ENCODE results near the gene PLPP4. TPM values are rescaled to one million over a fixed set of nuclear protein-coding genes. Genes with fewer than 3 reads are reported as not detected.

PLPP4 gene
- total RNA-seq, 1 experiment from 2014 or later, result not detected

DNA sequence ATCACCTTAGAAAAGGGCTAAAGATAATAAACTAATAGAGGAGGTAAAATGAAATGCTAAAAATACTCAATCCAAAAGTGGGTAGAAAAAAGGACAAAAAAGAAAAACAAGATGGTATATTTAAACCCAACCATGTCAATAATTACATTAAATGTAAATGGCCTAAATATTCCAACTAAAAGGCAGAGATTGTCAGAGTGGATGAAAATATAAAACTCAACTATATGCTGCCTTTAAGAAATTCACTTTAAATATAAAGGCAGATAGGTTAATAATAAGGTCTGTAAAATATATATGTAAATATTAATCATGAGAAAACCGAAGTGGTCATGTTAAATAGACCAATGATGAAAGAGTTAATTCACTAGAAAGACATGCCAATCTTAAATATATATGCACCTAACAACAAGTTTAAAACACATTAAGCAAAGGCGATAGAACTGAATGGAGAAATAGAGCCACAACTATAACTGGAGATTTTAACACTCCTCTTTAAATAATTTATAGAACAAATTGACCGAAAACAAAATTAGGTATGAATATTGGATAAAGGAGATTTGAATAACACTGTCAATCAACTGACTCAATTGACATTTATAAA is 159.4 kb downstream of the PLPP4 start:
- no TSS peak for BruUV-seq (replicated peaks)
- Histone ChIP-seq H3K4me2 (ENCODE audit: low read length) (no peak overlapping the region), H3K9me2 (ENCODE audit: insufficient read depth) (no peaks in the 10 kb centered on the region), H4K20me1 (ENCODE audit: insufficient read depth) (no peaks in the 10 kb centered on the region), H3K36me3 (ENCODE audit: control insufficient read depth in 1 of 2, insufficient read depth in 2 of 2, low read length in 2 of 2) (no peaks in the 10 kb centered on the region), H3K27ac (ENCODE audit: low read depth, low read length) (no peak overlapping the region), H2AFZ (ENCODE audit: low read depth, low read length, poor library complexity, severe bottlenecking) (no peak overlapping the region), H3K27me3 (ENCODE audit: insufficient read depth, low read length) (peaks cover 5% of the 10 kb centered on the region; the same call in 1 of the 2 replicates), H3K9me3 (ENCODE audit: control insufficient read depth in 1 of 2, insufficient read depth in 1 of 2, low read depth in 1 of 2, low read length in 2 of 2) (peaks cover 5 to 8% of the 10 kb centered on the region in 2 experiments; a peak in 1 of 4 replicates), H3K4me3 (replicated peaks in 1 of 2; ENCODE audit: low read depth in 1 of 2, low read length in 2 of 2) (no peak overlapping the region), H3K9ac (ENCODE audit: low read length) (no peak overlapping the region), H3K79me2 (ENCODE audit: insufficient read depth, low read length) (no peaks in the 10 kb centered on the region), H3K4me1 (ENCODE audit: control insufficient read depth in 1 of 2, insufficient read depth in 2 of 2, low read length in 2 of 2) (no peaks in the 10 kb centered on the region)
- ChIA-PET CTCF (no interaction called here), RAD21 (ENCODE audit: low non-redundant PET in 1 of 2, low total read pairs in 2 of 2, uncharacterized antibody in 2 of 2, unreplicated experiment in 2 of 2) (no interaction called here), POLR2A (no interaction called here)
- DNase-seq (ENCODE audit: low read depth, low spot score) (no peak), ATAC-seq (no peak)
- TF ChIP-seq CBX3 (IDR thresholded peaks at IDR 0.05; ENCODE audit: low read depth) (peak; percentile 46; the same call in 1 of the 2 replicates), CEBPB (IDR thresholded peaks at IDR 0.05; ENCODE audit: low read depth) (no peak)
- intact Hi-C loops (cut with micrococcal nuclease), result no loop called here

GRCh38 chr10:120628197-120628596 is 171.2 kb downstream of the PLPP4 start:
- H3K4me3 ChIP-seq (replicated peaks in 1 of 2; ENCODE audit: low read depth in 1 of 2, low read length in 2 of 2), result no peak overlapping the region
- no TSS peak for BruUV-seq (replicated peaks)
- no peaks in the 10 kb centered on the region for H3K36me3 ChIP-seq (ENCODE audit: control insufficient read depth in 1 of 2, insufficient read depth in 2 of 2, low read length in 2 of 2)
- intact Hi-C loops (cut with micrococcal nuclease), result no loop called here
- CTCF ChIA-PET, result no interaction called here
- no peak for TF ChIP-seq CBX3 (IDR thresholded peaks at IDR 0.05; ENCODE audit: low read depth)
- no peak for TF ChIP-seq SP1 (IDR thresholded peaks at IDR 0.05; ENCODE audit: low read depth)
- no peak for TF ChIP-seq MAX (IDR thresholded peaks at IDR 0.05)
- TF ChIP-seq, protein P1, sequence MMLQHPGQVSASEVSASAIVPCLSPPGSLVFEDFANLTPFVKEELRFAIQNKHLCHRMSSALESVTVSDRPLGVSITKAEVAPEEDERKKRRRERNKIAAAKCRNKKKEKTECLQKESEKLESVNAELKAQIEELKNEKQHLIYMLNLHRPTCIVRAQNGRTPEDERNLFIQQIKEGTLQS (IDR thresholded peaks at IDR 0.05), result no peak
- TF ChIP-seq YY1 (IDR thresholded peaks at IDR 0.05; ENCODE audit: extremely low read depth, insufficient replicate concordance, low read depth, low read length), result no peak
- no peak for TF ChIP-seq CEBPB (IDR thresholded peaks at IDR 0.05; ENCODE audit: low read depth)
- no peak for TF ChIP-seq ZBTB33 (IDR thresholded peaks at IDR 0.05; ENCODE audit: extremely low read depth, insufficient replicate concordance, low read length)
- TF ChIP-seq EZH2 (IDR thresholded peaks at IDR 0.05), result no peak
- TF ChIP-seq EZH2phosphoT487 (IDR thresholded peaks at IDR 0.05; ENCODE audit: borderline replicate concordance), result no peak
- TF ChIP-seq CTCF (IDR thresholded peaks at IDR 0.05 in 2 of 3, conservative IDR thresholded peaks at IDR 0.05 in 1 of 3; ENCODE audit: borderline replicate concordance in 1 of 3, insufficient read depth in 1 of 3, low read depth in 2 of 3, low read length in 2 of 3), result no peak
- TF ChIP-seq JUND (IDR thresholded peaks at IDR 0.05), result no peak
- TF ChIP-seq ZNF274 (IDR thresholded peaks at IDR 0.05; ENCODE audit: low read depth, low read length), result no peak
- no peak for TF ChIP-seq POLR2A (IDR thresholded peaks at IDR 0.05; ENCODE audit: borderline replicate concordance, extremely low read depth, insufficient read depth, insufficient read length)
- no peak for TF ChIP-seq RAD21 (IDR thresholded peaks at IDR 0.05; ENCODE audit: low read depth)
- no peak for TF ChIP-seq SRF (IDR thresholded peaks at IDR 0.05; ENCODE audit: low read depth)
- TF ChIP-seq TCF7L2 (IDR thresholded peaks at IDR 0.05; ENCODE audit: borderline replicate concordance, extremely low read depth, insufficient read depth, insufficient read length), result no peak
- TF ChIP-seq SIN3A (IDR thresholded peaks at IDR 0.05; ENCODE audit: low read depth), result no peak
- no peak for TF ChIP-seq ZFX (IDR thresholded peaks at IDR 0.05)
- no peak overlapping the region for H3K27ac ChIP-seq (ENCODE audit: low read depth, low read length)
- no peak overlapping the region for H2AFZ ChIP-seq (ENCODE audit: low read depth, low read length, poor library complexity, severe bottlenecking)
- no peaks in the 10 kb centered on the region for H3K9me2 ChIP-seq (ENCODE audit: insufficient read depth)
- H3K27me3 ChIP-seq (ENCODE audit: insufficient read depth, low read length), result peaks cover 35% of the 10 kb centered on the region
- RAD21 ChIA-PET (ENCODE audit: low non-redundant PET in 1 of 2, low total read pairs in 2 of 2, uncharacterized antibody in 2 of 2, unreplicated experiment in 2 of 2), result no interaction called here
- no peaks in the 10 kb centered on the region for H3K4me1 ChIP-seq (ENCODE audit: control insufficient read depth in 1 of 2, insufficient read depth in 2 of 2, low read length in 2 of 2)
- no peaks in the 10 kb centered on the region for H4K20me1 ChIP-seq (ENCODE audit: insufficient read depth)
- no peaks in the 10 kb centered on the region for H3K79me2 ChIP-seq (ENCODE audit: insufficient read depth, low read length)
- ATAC-seq (no peak), DNase-seq (ENCODE audit: low read depth, low spot score) (no peak)
- H3K9me3 ChIP-seq (ENCODE audit: control insufficient read depth in 1 of 2, insufficient read depth in 1 of 2, low read depth in 1 of 2, low read length in 2 of 2), result no peaks in the 10 kb centered on the region
- H3K9ac ChIP-seq (ENCODE audit: low read length), result no peak overlapping the region
- no peak overlapping the region for H3K4me2 ChIP-seq (ENCODE audit: low read length)
- POLR2A ChIA-PET, result no interaction called here
